H54 (cell line): Measurements from ENCODE around the gene HHATL.

Experiments
- DNase-seq: peaks from one replicate; pipeline ENCODE4 v3.0.0; 2011; ENCODE audit warnings: low spot score, mixed read lengths; ENCODE audit not compliant: insufficient read length
- FAIRE-seq: peaks from 3 replicates; lab custom pipeline; 2011; peaks lifted over from hg19 to GRCh38; lab: Jason Lieb, UNC
- POLR2A ChIP-seq: IDR thresholded peaks from 2 replicates; pipeline ENCODE4 v1.6.1; 2011; ENCODE audit warnings: low read depth, mild to moderate bottlenecking, low read length

Gene HHATL

DNA sequence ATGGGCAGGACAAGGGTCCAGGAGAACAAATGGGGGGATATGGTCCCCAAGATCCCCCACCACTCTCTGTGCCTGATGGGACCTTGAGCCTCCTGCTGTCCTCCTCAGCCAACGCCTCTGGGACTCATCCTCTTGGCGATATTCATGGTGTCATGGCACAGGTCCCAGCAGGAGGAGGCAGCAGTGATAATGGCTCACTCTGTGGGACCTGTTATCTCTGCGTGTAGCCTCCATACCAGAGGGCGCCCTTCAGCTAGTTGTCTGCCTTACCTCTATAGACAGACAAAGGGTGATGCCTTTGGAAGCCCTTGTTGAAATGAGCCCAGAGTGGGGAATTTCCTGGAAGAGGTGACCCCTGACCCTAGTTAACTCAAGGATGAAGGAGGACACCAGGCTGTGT lies 41.7 kb downstream of the HHATL start:
- no peak for DNase-seq
- no peak for FAIRE-seq
- TF ChIP-seq POLR2A: no peak

DNA sequence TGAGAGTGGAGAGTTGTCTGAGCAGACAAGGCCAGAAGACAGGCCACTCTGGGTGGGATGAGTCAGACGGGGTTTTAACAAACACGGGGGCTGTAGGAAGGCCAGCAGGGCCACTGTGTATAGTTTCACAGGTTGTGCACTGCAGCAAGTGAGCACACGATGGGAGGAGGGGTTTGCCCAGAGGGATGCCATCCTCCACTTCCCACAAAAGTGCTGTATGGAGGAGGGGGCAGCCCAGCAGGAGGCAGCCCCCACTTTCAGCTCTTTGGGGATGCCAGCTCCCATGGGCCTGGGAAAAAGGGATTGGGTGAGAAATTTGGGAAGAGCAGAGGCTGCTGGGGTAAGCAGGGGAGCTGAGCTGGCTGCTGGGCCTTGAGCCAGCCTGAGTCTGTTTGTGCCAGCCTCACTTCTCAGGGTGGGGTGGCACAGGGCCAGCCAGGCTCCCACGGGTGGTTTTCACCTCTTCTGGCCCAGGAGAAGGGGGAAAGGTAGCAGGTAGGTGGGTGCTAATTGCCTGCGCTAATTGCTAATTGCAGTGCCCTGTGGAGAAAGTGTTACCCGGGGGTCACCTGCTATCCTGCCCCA lies 42.4 kb downstream of the HHATL start:
- FAIRE-seq: no peak
- DNase-seq: no peak
- no peak for TF ChIP-seq POLR2A

DNA sequence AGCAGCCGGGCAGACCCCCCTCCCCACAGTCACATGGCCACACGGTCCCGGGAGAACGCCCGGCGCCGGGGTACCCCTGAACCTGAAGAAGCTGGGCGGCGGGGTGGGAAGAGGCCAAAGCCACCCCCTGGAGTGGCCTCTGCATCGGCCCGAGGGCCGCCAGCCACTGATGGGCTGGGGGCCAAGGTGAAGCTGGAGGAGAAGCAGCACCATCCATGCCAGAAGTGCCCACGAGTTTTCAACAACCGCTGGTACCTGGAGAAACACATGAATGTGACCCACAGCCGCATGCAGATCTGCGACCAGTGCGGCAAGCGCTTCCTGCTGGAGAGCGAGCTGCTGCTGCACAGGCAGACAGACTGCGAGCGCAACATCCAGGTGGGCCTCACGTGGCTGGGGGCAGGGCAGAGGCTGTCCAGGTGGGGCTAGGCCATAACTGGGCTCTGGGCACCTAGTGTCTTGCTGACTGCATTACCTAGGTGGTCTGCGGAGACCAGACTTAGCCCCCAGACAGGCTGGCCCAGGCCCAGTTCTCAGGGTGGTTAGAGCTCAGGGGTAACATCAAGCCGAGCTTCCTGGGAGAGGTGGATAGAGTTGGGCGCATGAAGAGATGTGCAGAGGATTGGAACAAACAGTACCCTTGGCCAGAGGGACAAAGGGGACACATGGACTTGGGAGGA lies 43.0 kb downstream of the HHATL start:
- DNase-seq: no peak
- no peak for TF ChIP-seq POLR2A
- no peak for FAIRE-seq

DNA sequence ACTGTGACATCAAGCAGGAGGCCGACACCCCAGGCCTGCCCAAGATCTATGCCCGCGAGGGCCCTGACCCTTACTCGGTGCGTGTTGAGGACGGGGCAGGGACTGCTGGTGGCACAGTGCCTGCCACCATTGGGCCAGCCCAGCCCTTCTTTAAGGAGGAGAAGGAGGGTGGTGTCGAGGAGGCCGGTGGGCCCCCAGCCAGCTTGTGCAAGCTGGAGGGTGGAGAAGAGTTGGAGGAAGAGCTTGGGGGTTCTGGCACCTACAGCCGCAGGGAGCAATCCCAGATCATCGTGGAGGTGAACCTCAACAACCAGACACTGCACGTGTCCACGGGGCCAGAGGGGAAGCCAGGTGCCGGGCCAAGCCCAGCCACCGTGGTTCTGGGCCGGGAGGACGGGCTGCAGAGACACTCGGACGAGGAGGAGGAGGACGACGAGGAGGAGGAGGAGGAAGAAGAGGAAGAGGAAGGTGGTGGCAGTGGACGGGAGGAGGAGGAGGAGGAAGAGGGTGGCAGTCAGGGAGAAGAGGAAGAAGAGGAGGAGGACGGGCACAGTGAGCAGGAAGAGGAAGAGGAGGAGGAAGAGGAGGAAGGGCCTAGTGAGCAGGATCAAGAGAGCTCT lies 43.7 kb downstream of the HHATL start:
- FAIRE-seq (no peak), DNase-seq (no peak)
- no peak for TF ChIP-seq POLR2A

DNA sequence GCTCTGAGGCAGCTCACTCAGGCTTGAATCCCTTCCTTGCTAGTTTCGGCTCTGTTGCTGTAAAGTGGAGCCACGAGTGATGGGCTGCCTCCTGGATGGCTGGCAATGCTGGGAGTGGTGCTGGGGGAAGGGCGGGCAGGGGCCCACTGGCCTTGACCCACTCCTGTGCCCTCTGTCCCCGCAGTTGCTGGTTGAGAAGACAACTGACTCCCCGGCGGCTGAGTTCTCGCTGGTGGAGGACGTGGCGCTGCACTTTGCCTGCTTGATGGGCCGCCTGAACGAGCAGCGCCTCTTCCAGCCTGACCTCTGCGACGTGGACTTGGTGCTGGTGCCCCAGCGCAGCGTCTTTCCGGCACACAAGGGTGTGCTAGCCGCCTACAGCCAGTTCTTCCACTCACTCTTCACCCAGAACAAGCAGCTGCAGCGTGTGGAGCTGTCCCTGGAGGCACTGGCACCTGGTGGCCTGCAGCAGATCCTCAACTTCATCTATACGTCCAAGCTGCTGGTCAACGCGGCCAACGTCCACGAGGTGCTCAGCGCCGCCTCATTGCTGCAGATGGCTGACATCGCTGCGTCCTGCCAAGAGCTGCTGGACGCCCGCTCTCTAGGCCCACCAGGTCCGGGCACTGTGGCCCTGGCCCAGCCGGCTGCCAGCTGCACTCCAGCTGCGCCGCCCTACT lies 44.4 kb downstream of the HHATL start:
- no peak for DNase-seq
- no peak for FAIRE-seq
- TF ChIP-seq POLR2A: no peak

DNA sequence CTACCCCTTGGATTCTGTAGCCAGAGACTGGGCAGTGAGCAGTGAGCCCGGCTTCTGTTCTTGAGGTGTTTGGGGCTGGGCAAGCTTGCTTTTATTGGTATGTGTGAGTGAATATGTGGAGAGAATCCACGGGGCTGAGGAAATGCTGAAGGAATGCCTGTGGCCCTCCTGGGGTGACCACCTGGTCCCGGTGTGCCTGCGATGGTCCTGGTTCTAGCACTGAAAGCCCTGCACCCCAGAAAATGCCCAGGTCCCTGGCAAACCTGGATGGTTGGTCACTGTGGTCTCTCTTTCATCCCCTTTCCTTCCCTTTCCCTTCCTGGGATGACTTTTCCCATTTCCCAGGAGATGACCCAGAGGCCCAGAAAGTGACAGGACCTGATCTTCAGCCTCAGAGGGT lies 44.9 kb downstream of the HHATL start:
- no peak for TF ChIP-seq POLR2A
- FAIRE-seq: no peak
- no peak for DNase-seq

DNA sequence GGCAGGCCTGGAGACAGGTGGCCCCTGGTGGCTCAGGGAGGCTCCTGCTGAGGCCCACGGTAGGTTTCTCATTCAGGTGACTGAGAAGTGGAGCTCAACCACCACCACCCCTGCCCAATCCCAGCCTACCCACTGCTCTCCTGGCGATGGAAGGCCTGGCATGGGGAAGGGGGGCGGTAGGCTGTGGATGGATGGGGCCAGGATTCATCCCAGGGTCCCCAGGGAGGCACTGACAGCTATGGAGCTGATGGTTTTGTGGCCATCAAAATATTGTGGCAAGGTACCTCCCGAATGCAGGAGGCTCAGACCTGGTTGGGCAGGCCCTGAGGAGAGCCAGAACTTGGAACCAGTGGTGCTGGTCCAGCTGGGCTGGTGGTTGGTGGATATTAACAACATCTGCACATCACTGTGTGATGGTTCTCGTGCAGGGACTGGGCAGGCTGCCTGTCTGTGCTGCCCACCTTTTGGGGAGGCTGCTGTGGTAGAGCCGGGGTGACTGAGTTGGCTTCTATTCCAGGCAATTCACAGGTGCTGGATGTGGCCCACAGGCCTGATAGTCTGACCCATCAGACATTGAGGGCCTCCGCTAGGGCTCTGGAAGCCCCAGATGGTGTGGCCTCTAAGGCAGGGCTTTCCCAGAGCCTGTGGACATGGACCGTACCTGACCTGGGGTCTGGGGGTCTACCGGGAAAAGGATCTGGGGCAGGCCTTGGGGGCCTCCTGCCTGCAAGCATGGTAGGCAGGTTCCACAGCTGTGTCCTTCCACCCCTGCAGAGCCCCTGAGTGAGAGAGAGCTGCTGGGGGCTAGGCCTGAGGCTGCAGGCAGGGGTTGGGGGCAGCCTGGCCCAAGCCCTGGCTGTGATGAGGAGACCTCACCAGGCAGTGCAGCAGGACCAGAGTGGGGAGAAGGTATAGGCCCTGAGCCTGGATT lies 45.7 kb downstream of the HHATL start:
- no peak for TF ChIP-seq POLR2A
- FAIRE-seq (no peak), DNase-seq (no peak)

DNA sequence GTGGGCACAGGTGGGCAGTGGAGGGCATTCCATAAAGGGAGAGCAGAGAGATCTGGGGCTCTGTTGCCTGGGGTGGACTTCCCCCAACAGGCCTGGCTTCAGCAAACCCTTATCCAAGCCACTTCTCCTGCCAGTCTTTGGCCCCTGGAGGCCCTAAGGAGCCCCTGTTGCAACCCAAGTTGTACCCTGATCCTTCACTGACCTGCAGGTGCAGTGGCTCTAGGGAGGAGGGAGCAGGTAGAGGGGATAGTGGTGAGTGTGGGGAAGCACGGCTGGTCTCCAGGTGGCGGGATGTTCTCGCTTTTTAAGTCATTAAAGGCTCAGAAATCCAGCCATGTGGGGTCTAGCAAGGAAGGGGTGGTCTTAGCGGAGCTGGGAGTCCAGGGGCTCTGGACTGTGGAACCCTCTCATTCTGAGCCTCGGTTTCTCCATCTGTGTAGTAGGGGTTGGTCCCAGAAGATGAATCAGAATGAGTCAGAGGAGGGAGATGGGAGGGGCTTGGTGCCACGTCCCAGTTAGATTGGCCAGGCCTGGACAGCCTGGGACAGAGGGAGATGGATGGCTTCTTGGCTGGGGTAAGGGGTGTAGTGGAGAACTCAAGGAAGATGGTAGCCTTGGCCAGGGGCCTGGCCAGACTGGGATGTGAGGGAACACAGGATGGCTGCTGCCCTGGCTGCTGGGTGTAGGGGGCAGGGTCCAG lies 46.5 kb downstream of the HHATL start:
- FAIRE-seq (no peak), DNase-seq (no peak)
- TF ChIP-seq POLR2A: no peak

DNA sequence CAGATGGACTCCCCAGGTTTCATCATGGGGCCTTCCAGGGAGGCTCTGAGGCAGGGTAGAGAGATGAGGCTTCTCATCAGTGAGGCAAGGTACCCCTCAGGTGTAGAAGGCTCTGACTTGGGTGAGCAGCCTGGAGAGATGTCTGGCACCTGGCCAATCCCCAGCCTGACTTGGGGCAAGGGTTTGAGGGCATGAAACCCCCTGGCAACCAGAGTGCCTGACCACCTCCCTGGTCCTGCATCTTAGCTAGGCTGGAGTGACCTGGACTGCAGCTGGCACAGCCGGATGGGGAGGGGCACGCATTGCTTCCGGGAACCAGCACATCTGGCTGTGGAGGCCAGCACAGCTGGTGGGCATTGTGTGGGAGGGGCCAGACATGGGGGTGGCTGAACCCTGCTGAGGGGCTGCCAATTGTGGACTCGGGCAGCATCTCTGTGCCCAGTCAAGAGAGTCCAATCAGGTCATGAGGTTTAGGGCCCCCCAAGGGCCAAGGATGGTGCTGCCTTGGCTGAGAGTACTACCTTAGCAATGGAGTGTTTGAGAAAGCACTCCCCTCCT lies 47.2 kb downstream of the HHATL start:
- FAIRE-seq: no peak
- no peak for TF ChIP-seq POLR2A
- DNase-seq: no peak

DNA sequence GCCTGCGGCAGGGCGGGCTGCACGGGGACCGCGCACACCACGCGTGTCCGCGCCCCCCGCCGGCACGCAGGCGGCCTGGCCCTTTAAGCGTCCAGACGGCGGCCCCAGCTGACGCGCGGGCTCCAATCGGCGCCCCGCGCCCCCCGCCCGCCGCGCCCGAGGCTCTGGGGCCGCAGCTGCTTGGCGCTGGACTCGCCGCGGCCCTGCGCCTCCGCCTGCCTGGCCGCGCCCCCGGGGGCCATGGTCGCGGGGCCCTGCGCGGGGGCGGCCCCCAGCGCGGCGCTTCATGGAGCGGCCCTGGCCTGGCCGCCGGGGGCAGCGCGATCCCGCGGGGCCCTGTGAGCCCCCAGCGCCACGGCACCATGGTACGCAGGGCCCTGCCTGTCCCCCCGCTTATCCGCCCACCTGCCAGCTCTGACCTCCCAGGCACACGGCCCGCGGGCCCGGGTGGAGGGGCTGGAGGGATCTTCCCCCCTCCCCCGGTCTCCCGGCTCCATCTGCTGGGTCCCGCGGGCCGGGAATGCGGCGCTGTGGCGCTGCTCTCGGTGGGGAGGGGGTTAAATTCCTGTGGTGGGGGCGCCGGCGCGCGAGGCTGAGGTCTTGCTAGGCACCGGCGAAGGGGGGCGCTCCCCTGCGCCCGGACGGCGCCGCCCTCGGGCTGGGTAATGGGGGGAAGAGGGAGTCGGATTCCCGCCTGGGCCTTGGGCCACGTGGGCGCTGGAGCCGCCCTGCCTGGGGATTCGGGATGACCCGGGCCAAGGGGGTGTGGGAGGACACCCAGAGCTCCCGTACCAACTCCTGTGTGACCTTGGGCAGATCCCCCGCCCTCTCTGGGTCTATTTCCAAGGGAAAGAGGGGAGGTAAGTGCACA lies 48.0 kb downstream of the HHATL start:
- FAIRE-seq: no peak
- peak; percentile 20; the same call in 1 of the 2 replicates for TF ChIP-seq POLR2A
- no peak for DNase-seq

DNA sequence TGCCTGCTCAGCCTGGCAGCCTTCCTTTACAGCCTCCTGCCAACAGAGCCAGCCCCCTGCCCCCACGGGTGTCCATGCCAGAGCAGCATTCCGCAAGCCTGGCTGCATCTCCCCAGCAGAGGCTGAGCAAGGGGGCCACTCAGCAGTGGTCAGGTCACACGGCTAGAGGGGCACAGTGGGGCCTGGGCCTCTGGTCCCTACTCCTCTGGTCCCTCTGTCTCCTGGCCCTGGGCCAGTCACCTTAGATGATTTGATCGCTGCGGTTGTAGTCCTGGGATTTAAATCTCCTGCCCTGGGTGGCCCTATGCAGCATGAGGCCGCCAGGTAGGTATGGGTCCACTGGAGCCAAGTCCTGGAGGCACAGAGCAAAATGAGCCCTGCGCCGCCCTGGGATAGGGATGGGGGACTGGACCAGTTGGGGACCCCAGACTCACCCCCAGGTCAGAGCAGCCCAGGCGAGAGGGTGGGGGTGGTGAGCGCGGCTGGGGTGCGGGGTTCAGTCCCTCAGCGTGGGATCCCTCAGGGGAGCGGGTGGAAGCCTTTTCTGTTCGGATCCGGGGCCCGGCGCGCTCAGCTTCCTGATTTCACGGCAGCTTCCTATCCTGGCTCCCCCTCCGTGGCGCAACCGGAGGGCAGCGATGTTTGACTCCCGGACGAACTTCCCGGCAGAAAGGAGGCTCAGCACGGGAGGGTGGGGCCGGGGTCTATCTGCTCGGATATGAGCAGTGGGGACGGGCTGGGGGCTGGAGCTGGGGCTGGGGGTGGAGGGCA lies 48.9 kb downstream of the HHATL start, which contains the start of gene ZBTB47:
Gene ZBTB47 (plus strand): TSS at position 138 of the 771 bp plus-strand sequence. CDS start 4,659 bp downstream, outside the sequence.
- no peak for FAIRE-seq
- DNase-seq: no peak

More for the DNA sequence above, 48.9 kb downstream of the HHATL start, which contains the start of gene ZBTB47:
- no peak; the same call in 1 of the 2 replicates for TF ChIP-seq POLR2A
